Activated effector memory CD4-positive, alpha-beta T cell treated with anti-CD3 and anti-CD28 coated beads, Interleukin-2, amount 50 U/mL, for 16 hours (primary cell): Measurements from ENCODE around the gene NEGR1.

Experiments
- DNase-seq: peaks from one replicate; pipeline ENCODE4 v3.0.0-alpha.2; 2020

NEGR1 gene

GRCh38 chr1:71762514-71763255 lies 519.7 kb downstream of the NEGR1 start:
- DNase-seq: no peak

GRCh38 chr1:71755441-71755840 lies 526.9 kb downstream of the NEGR1 start:
- no peak for DNase-seq

- no peak for DNase-seq
These were observed 528.6 kb downstream of the NEGR1 start for GRCh38 chr1:71753746-71754145.

- DNase-seq: no peak
These were observed 537.0 kb downstream of the NEGR1 start for GRCh38 chr1:71745326-71745725.

GRCh38 chr1:71743862-71744261 lies 538.5 kb downstream of the NEGR1 start:
- DNase-seq: no peak

GRCh38 chr1:71738910-71739309 lies 543.4 kb downstream of the NEGR1 start:
- DNase-seq: no peak

- no peak for DNase-seq
These were observed 544.1 kb downstream of the NEGR1 start for GRCh38 chr1:71738256-71738655.

GRCh38 chr1:71737768-71738167 lies 544.6 kb downstream of the NEGR1 start:
- no peak for DNase-seq

GRCh38 chr1:71733121-71733520 lies 549.2 kb downstream of the NEGR1 start:
- DNase-seq: no peak

- no peak for DNase-seq
These were observed 560.8 kb downstream of the NEGR1 start for GRCh38 chr1:71721532-71721931.

GRCh38 chr1:71719330-71719729 lies 563.0 kb downstream of the NEGR1 start:
- DNase-seq: no peak

GRCh38 chr1:71717186-71717585 lies 565.2 kb downstream of the NEGR1 start:
- DNase-seq: no peak

- DNase-seq: no peak
These were observed 570.9 kb downstream of the NEGR1 start for GRCh38 chr1:71711456-71711855.

GRCh38 chr1:71706029-71706671 lies 576.2 kb downstream of the NEGR1 start:
- DNase-seq: no peak

- no peak for DNase-seq
These were observed 584.2 kb downstream of the NEGR1 start for GRCh38 chr1:71698186-71698585.

- no peak for DNase-seq
These were observed 586.5 kb downstream of the NEGR1 start for GRCh38 chr1:71695821-71696220.

GRCh38 chr1:71695084-71695483 lies 587.3 kb downstream of the NEGR1 start:
- DNase-seq: no peak

GRCh38 chr1:71693581-71693980 lies 588.8 kb downstream of the NEGR1 start:
- DNase-seq: no peak

- no peak for DNase-seq
These were observed 592.7 kb downstream of the NEGR1 start for GRCh38 chr1:71689635-71690034.

GRCh38 chr1:71687376-71687775 lies 595.0 kb downstream of the NEGR1 start:
- no peak for DNase-seq

GRCh38 chr1:71676979-71677925 lies 605.1 kb downstream of the NEGR1 start:
- DNase-seq: no peak

- DNase-seq: no peak
These were observed 614.3 kb downstream of the NEGR1 start for GRCh38 chr1:71668065-71668464.

GRCh38 chr1:71667216-71667615 lies 615.1 kb downstream of the NEGR1 start:
- no peak for DNase-seq

- DNase-seq: no peak
These were observed 615.7 kb downstream of the NEGR1 start for GRCh38 chr1:71666609-71667008.
